Keratinocyte (primary cell): ENCODE results near the gene HOXB13. TPM values are rescaled to one million over a fixed set of nuclear protein-coding genes. Genes with fewer than 3 reads are reported as not detected.

Experiments
- DNase-seq: peaks from one replicate; pipeline ENCODE4 v3.0.0-alpha.2; 2011; ENCODE audit warnings: low read depth, missing footprints, low spot score
- FAIRE-seq: peaks from 2 replicates; lab custom pipeline; 2011; peaks lifted over from hg19 to GRCh38; lab: Jason Lieb, UNC
- H2AFZ ChIP-seq: 2 replicates; pipeline ENCODE4 v1.6.0; 2012; ENCODE audit warnings: low read length, control low read depth, inconsistent platforms; ENCODE audit not compliant: control insufficient read depth
- H3K27ac ChIP-seq: 2 replicates; pipeline ENCODE4 v1.5.1; 2011; ENCODE audit warnings: low read length; ENCODE audit not compliant: control insufficient read depth, insufficient read depth
- H3K27me3 ChIP-seq: 3 replicates; pipeline ENCODE4 v1.6.0; 2011; ENCODE audit warnings: low read length; ENCODE audit not compliant: control insufficient read depth, insufficient read depth; ENCODE audit errors: extremely low read depth
- H3K36me3 ChIP-seq, 2 experiments: 2 replicates in 1 of 2; 3 replicates in 1 of 2; pipeline ENCODE4 v1.5.1; 2011; ENCODE audit warnings: low read length in 2 of 2, mild to moderate bottlenecking in 1 of 2; ENCODE audit not compliant: control insufficient read depth in 2 of 2, insufficient read depth in 2 of 2; ENCODE audit errors: extremely low read depth in 1 of 2
- H3K4me1 ChIP-seq: 3 replicates; pipeline ENCODE4 v1.5.1; 2011; ENCODE audit warnings: low read length; ENCODE audit not compliant: control insufficient read depth, insufficient read depth; ENCODE audit errors: extremely low read depth
- H3K4me2 ChIP-seq: 3 replicates; pipeline ENCODE4 v1.6.0; 2011; ENCODE audit warnings: low read depth, low read length; ENCODE audit not compliant: control insufficient read depth, insufficient read depth; ENCODE audit errors: extremely low read depth
- H3K4me3 ChIP-seq, 3 experiments: fragments of 200-600 bp in 1 of 3; sonication (generic) in 1 of 3; 2 replicates in 2 of 3; 3 replicates in 1 of 3; pipeline ENCODE4 v1.5.1; 2011 to 2016; ENCODE audit warnings: low read length in 3 of 3, mild to moderate bottlenecking in 3 of 3, control low read depth in 2 of 3, inconsistent platforms in 1 of 3, low read depth in 1 of 3, mixed read lengths in 1 of 3, mixed run types in 1 of 3, moderate library complexity in 1 of 3; ENCODE audit not compliant: control insufficient read depth in 2 of 3, insufficient read depth in 2 of 3; ENCODE audit errors: extremely low read depth in 1 of 3
- H3K79me2 ChIP-seq: 2 replicates; pipeline ENCODE4 v1.6.0; 2012; ENCODE audit warnings: low read length; ENCODE audit not compliant: control insufficient read depth, insufficient read depth
- H3K9ac ChIP-seq: 3 replicates; pipeline ENCODE4 v1.6.0; 2011; ENCODE audit warnings: low read length; ENCODE audit not compliant: control insufficient read depth, insufficient read depth; ENCODE audit errors: extremely low read depth
- H3K9me1 ChIP-seq: 3 replicates; pipeline ENCODE4 v1.6.0; 2011; ENCODE audit warnings: low read length; ENCODE audit not compliant: control insufficient read depth, insufficient read depth; ENCODE audit errors: extremely low read depth
- H3K9me3 ChIP-seq: 2 replicates; pipeline ENCODE4 v1.5.1; 2012; ENCODE audit warnings: low read depth, low read length; ENCODE audit not compliant: control insufficient read depth
- H4K20me1 ChIP-seq: 3 replicates; pipeline ENCODE4 v1.6.0; 2011; ENCODE audit warnings: low read length; ENCODE audit not compliant: control insufficient read depth, insufficient read depth; ENCODE audit errors: extremely low read depth
- EZH2 ChIP-seq: IDR thresholded peaks from one replicate; pipeline ENCODE4 v1.6.1; 2012; ENCODE audit warnings: inconsistent platforms, mild to moderate bottlenecking, low read length, moderate library complexity
- dilution Hi-C: fragments of 300-500 bp; cut with MboI; formaldehyde crosslinking; loops from one replicate; pipeline ENCODE4 v1.7.0; 2020; ENCODE audit warnings: low sequenced_read_pairs; ENCODE audit not compliant: extremely low pct_ligation_motif_present
- polyA plus RNA-seq, 5 experiments: library from polyadenylated mRNA; depleted of rRNA in 3 of 5; stranded (reverse) in 3 of 5; stranded (forward) in 1 of 5; unstranded in 1 of 5; fragments of >200 nt; gene quantifications; 1 replicate in 1 of 5; 2 replicates in 3 of 5; 3 replicates in 1 of 5; pipeline versions ENCODE4 v1.2.1 to v1.2.3, GENCODE V29; 2011 to 2012; ENCODE audit warnings: missing spikeins in 2 of 5, low read depth in 1 of 5, low replicate concordance in 1 of 5
- small RNA-seq, 3 experiments: library from RNA; depleted of rRNA; stranded (forward); fragments of <200 nt; gene quantifications; one replicate each; pipeline ENCODE3, GENCODE V24; 2012; ENCODE audit warnings: low read depth in 3 of 3, low replicate concordance in 1 of 3; ENCODE audit not compliant: insufficient read length in 3 of 3
- TF ChIP-seq, protein P1 (sequence below), 3 experiments: IDR thresholded peaks in 1 of 3; conservative IDR thresholded peaks in 1 of 3; optimal IDR thresholded peaks in 1 of 3; 2 replicates in 2 of 3; 3 replicates in 1 of 3; pipeline versions ENCODE3 to v1.5.1; 2011; ENCODE audit warnings: low read length in 3 of 3, mild to moderate bottlenecking in 3 of 3, moderate library complexity in 2 of 3, control low read depth in 1 of 3, inconsistent platforms in 1 of 3; ENCODE audit not compliant: insufficient read depth in 2 of 3; ENCODE audit errors: extremely low read depth in 1 of 3

Gene HOXB13
- polyA plus RNA-seq, 1 donor (not counting 4 experiments of a cell fraction or from before 2014, with no cell fraction given) = not detected

DNA sequence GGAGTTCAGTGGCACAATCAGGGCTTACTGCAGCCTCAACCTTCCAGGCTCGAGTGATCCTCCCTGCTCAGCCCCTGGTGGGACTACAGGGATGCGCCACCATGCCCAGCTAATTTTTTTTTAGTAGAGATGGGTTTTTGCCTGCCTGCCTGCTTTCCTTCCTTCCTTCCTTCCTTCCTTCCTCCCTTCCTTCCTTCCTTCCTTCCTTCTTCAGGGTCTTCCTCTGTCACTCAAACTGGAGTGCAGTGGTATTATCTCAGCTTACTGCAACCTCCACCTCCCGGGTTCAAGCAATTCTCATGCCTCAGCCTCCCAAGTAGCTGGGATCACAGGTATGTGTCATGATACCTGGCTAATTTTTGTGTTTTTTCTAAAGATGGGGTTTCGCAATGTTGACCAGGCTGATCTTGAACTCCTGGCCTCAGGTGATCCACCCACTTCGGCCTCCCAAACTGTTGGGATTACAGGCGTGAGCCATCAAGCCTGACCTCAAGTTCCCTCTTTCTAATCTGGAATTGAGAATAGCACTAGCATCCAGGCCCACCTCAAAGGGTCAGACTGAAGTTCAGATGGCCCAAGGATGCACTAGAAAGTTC, 51.5 kb downstream of the HOXB13 start:
- H3K4me1 ChIP-seq = peaks cover 8% of the 10 kb centered on the region
- dilution Hi-C loops = no loop called here
- H3K27me3 ChIP-seq = peaks cover 16% of the 10 kb centered on the region
- no peaks in the 10 kb centered on the region for H3K36me3 ChIP-seq
- no peaks in the 10 kb centered on the region for H3K79me2 ChIP-seq
- DNase-seq (no peak), FAIRE-seq (no peak)
- H3K4me2 ChIP-seq = no peak overlapping the region
- TF ChIP-seq EZH2 = no peak
- TF ChIP-seq, protein P1, sequence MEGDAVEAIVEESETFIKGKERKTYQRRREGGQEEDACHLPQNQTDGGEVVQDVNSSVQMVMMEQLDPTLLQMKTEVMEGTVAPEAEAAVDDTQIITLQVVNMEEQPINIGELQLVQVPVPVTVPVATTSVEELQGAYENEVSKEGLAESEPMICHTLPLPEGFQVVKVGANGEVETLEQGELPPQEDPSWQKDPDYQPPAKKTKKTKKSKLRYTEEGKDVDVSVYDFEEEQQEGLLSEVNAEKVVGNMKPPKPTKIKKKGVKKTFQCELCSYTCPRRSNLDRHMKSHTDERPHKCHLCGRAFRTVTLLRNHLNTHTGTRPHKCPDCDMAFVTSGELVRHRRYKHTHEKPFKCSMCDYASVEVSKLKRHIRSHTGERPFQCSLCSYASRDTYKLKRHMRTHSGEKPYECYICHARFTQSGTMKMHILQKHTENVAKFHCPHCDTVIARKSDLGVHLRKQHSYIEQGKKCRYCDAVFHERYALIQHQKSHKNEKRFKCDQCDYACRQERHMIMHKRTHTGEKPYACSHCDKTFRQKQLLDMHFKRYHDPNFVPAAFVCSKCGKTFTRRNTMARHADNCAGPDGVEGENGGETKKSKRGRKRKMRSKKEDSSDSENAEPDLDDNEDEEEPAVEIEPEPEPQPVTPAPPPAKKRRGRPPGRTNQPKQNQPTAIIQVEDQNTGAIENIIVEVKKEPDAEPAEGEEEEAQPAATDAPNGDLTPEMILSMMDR (optimal IDR thresholded peaks at IDR 0.05 in 1 of 3, IDR thresholded peaks at IDR 0.05 in 1 of 3, conservative IDR thresholded peaks at IDR 0.05 in 1 of 3; ENCODE audit: extremely low read depth in 1 of 3, insufficient read depth in 2 of 3, low read length in 3 of 3) = no peak
- H3K4me3 ChIP-seq = no peak overlapping the region
- no peak overlapping the region for H2AFZ ChIP-seq
- no peaks in the 10 kb centered on the region for H3K9me3 ChIP-seq
- no peaks in the 10 kb centered on the region for H3K9me1 ChIP-seq
- H3K27ac ChIP-seq = no peak overlapping the region
- H3K9ac ChIP-seq = no peak overlapping the region
- no peaks in the 10 kb centered on the region for H4K20me1 ChIP-seq

Small RNAs within 50 kb of the gene (small RNA-seq; reads per million reads assigned to genes)
- gene AC091179.2 (0 reads per million in 3 experiments), gene COX6B1P2 (0 reads per million in 3 experiments), gene MIR3185 (0 reads per million in 3 experiments), gene RF02132 (0 reads per million in 3 experiments), gene RF02133 (0 reads per million in 3 experiments), gene RN7SL125P (0 to 0.33 (median 0) reads per million in 3 experiments)

Other genes with a start within 250 kb of the HOXB13 start
- not detected in 3 replicates for gene HOXB1, start 197.7 kb downstream of the HOXB13 start, polyA plus RNA-seq
- 3.0 to 5.7 TPM (median 3.8 TPM) in 3 replicates for gene HOXB2, start 183.6 kb downstream of the HOXB13 start, polyA plus RNA-seq
- gene HOXB4, start 150.4 kb downstream of the HOXB13 start, polyA plus RNA-seq = 0.46 to 0.89 TPM (median 0.59 TPM) in 3 replicates
- 0.63 to 1.2 TPM (median 1.1 TPM) in 3 replicates for gene HOXB3, start 138.5 kb downstream of the HOXB13 start, polyA plus RNA-seq
- 0.04 to 0.19 TPM in 2 of 3 replicates, not detected in the other for gene HOXB5, start 135.0 kb downstream of the HOXB13 start, polyA plus RNA-seq
- gene HOXB6, start 123.8 kb downstream of the HOXB13 start, polyA plus RNA-seq = 0.62 to 0.77 TPM (median 0.68 TPM) in 3 replicates
- 0.68 to 1.2 TPM (median 1.0 TPM) in 3 replicates for gene HOXB7, start 117.7 kb downstream of the HOXB13 start, polyA plus RNA-seq
- not detected in 3 replicates for gene HOXB8, start 113.5 kb downstream of the HOXB13 start, polyA plus RNA-seq
- gene HOXB9, start 102.4 kb downstream of the HOXB13 start, polyA plus RNA-seq = 0.03 TPM in 1 of 3 replicates, not detected in the others
- not detected in 3 replicates for gene PRAC1, start 6.2 kb downstream of the HOXB13 start, polyA plus RNA-seq
- not detected in 3 replicates for gene PRAC2, start 5.6 kb downstream of the HOXB13 start, polyA plus RNA-seq
- not detected in 3 replicates for gene TTLL6, start 88.5 kb upstream of the HOXB13 start, polyA plus RNA-seq
- 58.8 to 79.7 TPM (median 76.0 TPM) in 3 replicates for gene CALCOCO2, start 102.3 kb upstream of the HOXB13 start, polyA plus RNA-seq
- gene ATP5MC1, start 164.0 kb upstream of the HOXB13 start, polyA plus RNA-seq = 299 to 434 TPM (median 355 TPM) in 3 replicates
- 132 to 163 TPM (median 140 TPM) in 3 replicates for gene UBE2Z, start 179.7 kb upstream of the HOXB13 start, polyA plus RNA-seq
- gene SNF8, start 216.1 kb upstream of the HOXB13 start, polyA plus RNA-seq = 72.4 to 94.9 TPM (median 90.5 TPM) in 3 replicates
- not detected in 3 replicates for gene GIP, start 239.8 kb upstream of the HOXB13 start, polyA plus RNA-seq